Measurements from ENCODE around the gene HSDL1. TPM values are rescaled to one million over a fixed set of nuclear protein-coding genes. Genes with fewer than 3 reads are reported as not detected.

The HSDL1 gene
- polyA plus RNA-seq, 1 donor from 2014 or later = 217 TPM

- Histone ChIP-seq H4K20me1 (ENCODE audit: insufficient read depth) (no peaks in the 10 kb centered on the region), H3K4me2 (ENCODE audit: low read length) (no peak overlapping the region), H3K36me3 (ENCODE audit: insufficient read depth, low read length) (peaks cover 8% of the 10 kb centered on the region), H3K9me2 (ENCODE audit: insufficient read depth, low read length) (no peaks in the 10 kb centered on the region), H3K9me3 (ENCODE audit: low read length) (no peaks in the 10 kb centered on the region), H3F3A (ENCODE audit: insufficient read depth, low read length, poor library complexity, severe bottlenecking) (no peaks in the 10 kb centered on the region), H3K9ac (ENCODE audit: low read length) (no peak overlapping the region), H3K79me2 (replicated peaks; ENCODE audit: insufficient read depth, low read length) (no peaks in the 10 kb centered on the region), H3K4me3 (ENCODE audit: low read length) (no peak overlapping the region), H3K27ac (ENCODE audit: low read length) (no peak overlapping the region), H2AFZ (ENCODE audit: low read depth, low read length) (no peak overlapping the region), H3K27me3 (ENCODE audit: insufficient read depth, low read depth, low read length) (no peaks in the 10 kb centered on the region)
- TF ChIP-seq TAF1 (IDR thresholded peaks at IDR 0.05; ENCODE audit: low read depth) = no peak
- TF ChIP-seq REST (IDR thresholded peaks at IDR 0.05; ENCODE audit: borderline replicate concordance) = no peak
- TF ChIP-seq RAD21 (conservative IDR thresholded peaks at IDR 0.05) = no peak
- no peak for TF ChIP-seq CTCF (IDR thresholded peaks at IDR 0.05; ENCODE audit: poor library complexity, severe bottlenecking)
- TF ChIP-seq MXI1 (conservative IDR thresholded peaks at IDR 0.05; ENCODE audit: poor library complexity, severe bottlenecking) = no peak
- no peak for TF ChIP-seq EP300 (conservative IDR thresholded peaks at IDR 0.05; ENCODE audit: poor library complexity, severe bottlenecking)
- no peak for TF ChIP-seq SMC3 (conservative IDR thresholded peaks at IDR 0.05; ENCODE audit: poor library complexity)
- TF ChIP-seq POLR2AphosphoS5 (IDR thresholded peaks at IDR 0.05) = no peak
- no peak for TF ChIP-seq EZH2 (IDR thresholded peaks at IDR 0.05; ENCODE audit: borderline replicate concordance, insufficient read depth, low read length, poor library complexity, severe bottlenecking)
Observed at GRCh38 chr16:84080813-84081212, 64.2 kb downstream of the HSDL1 start.

GRCh38 chr16:84080378-84080777 is 64.6 kb downstream of the HSDL1 start:
- Histone ChIP-seq H3K36me3 (ENCODE audit: insufficient read depth, low read length) (peaks cover 8% of the 10 kb centered on the region), H4K20me1 (ENCODE audit: insufficient read depth) (no peaks in the 10 kb centered on the region), H2AFZ (ENCODE audit: low read depth, low read length) (no peak overlapping the region), H3K27me3 (ENCODE audit: insufficient read depth, low read depth, low read length) (no peaks in the 10 kb centered on the region), H3K4me2 (ENCODE audit: low read length) (no peak overlapping the region), H3K79me2 (replicated peaks; ENCODE audit: insufficient read depth, low read length) (no peaks in the 10 kb centered on the region), H3K4me3 (ENCODE audit: low read length) (no peak overlapping the region), H3K27ac (ENCODE audit: low read length) (no peak overlapping the region), H3K9me2 (ENCODE audit: insufficient read depth, low read length) (no peaks in the 10 kb centered on the region), H3F3A (ENCODE audit: insufficient read depth, low read length, poor library complexity, severe bottlenecking) (no peaks in the 10 kb centered on the region), H3K9me3 (ENCODE audit: low read length) (no peaks in the 10 kb centered on the region), H3K9ac (ENCODE audit: low read length) (no peak overlapping the region)
- TF ChIP-seq POLR2AphosphoS5 (IDR thresholded peaks at IDR 0.05) (no peak), TAF1 (IDR thresholded peaks at IDR 0.05; ENCODE audit: low read depth) (no peak), CTCF (IDR thresholded peaks at IDR 0.05; ENCODE audit: poor library complexity, severe bottlenecking) (no peak), MXI1 (conservative IDR thresholded peaks at IDR 0.05; ENCODE audit: poor library complexity, severe bottlenecking) (no peak), RAD21 (conservative IDR thresholded peaks at IDR 0.05) (no peak), REST (IDR thresholded peaks at IDR 0.05; ENCODE audit: borderline replicate concordance) (no peak), SMC3 (conservative IDR thresholded peaks at IDR 0.05; ENCODE audit: poor library complexity) (no peak), EP300 (conservative IDR thresholded peaks at IDR 0.05; ENCODE audit: poor library complexity, severe bottlenecking) (no peak), EZH2 (IDR thresholded peaks at IDR 0.05; ENCODE audit: borderline replicate concordance, insufficient read depth, low read length, poor library complexity, severe bottlenecking) (no peak)
